Body of pancreas (tissue), 4 donors: ENCODE results near the gene EPB41.

Source experiments
- CTCF ChIP-seq, 7 experiments: fragments of 450-650 bp in 4 of 7; fragments of 200-600 bp in 3 of 7; sonication (generic) in 3 of 7; IDR thresholded peaks; one replicate each; pipeline ENCODE4 v1.5.1; 2016 to 2019; ENCODE audit warnings: antibody characterized with exemption in 7 of 7
- POLR2A ChIP-seq, 3 donors: fragments of 450-650 bp; IDR thresholded peaks; one replicate each; pipeline ENCODE4 v1.6.1; 2016; ENCODE audit warnings: antibody characterized with exemption in 3 of 3, mild to moderate bottlenecking in 2 of 3

GRCh38 chr1:29094954-29095353, 180.6 kb downstream of the EPB41 start:
- no peak for TF ChIP-seq CTCF (IDR thresholded peaks at IDR 0.05)
- TF ChIP-seq POLR2A (IDR thresholded peaks at IDR 0.05), result no peak
